Caco-2 (cell line): ENCODE results near the gene TMEM132D. TPM values are rescaled to one million over a fixed set of nuclear protein-coding genes. Genes with fewer than 3 reads are reported as not detected.

Experiments
- BruUV-seq: library from RNA; stranded (reverse); fragments of 400-500 nt; replicated peaks from 2 replicates; lab custom pipeline; 2021; lab: Mats Ljungman, UMichigan
- CTCF ChIA-PET: fragments of 300-600 bp; sonication (Branson Sonifier 250); formaldehyde crosslinking; loops from one replicate; lab custom pipeline; 2022; ENCODE audit warnings: antibody characterized with exemption; lab: Charles Lee
- POLR2A ChIA-PET: fragments of 300-600 bp; sonication (Branson Sonifier 250); formaldehyde crosslinking; loops from one replicate; lab custom pipeline; 2022; ENCODE audit warnings: antibody characterized with exemption; lab: Charles Lee
- DNase-seq, 2 experiments: peaks; one replicate each; pipeline versions ENCODE4 v3.0.0 to v3.0.0-alpha.2; 2020 to 2022
- H3K27me3 ChIP-seq: replicated peaks from 2 replicates; pipeline ENCODE4 v1.6.0; 2011; ENCODE audit warnings: low read length; ENCODE audit not compliant: control insufficient read depth, insufficient read depth
- H3K36me3 ChIP-seq: 2 replicates; pipeline ENCODE4 v1.5.1; 2011; ENCODE audit warnings: low read length; ENCODE audit not compliant: control insufficient read depth, insufficient read depth
- H3K4me1 ChIP-seq: fragments of 250-450 bp; sonication (Bioruptor Pico); 2 replicates; pipeline ENCODE4 v1.5.1; 2020; ENCODE audit warnings: mild to moderate bottlenecking
- H3K4me3 ChIP-seq: 2 replicates; pipeline ENCODE4 v1.5.1; 2011; ENCODE audit warnings: low read depth, mild to moderate bottlenecking, control low read depth, low read length
- H3K9me3 ChIP-seq: fragments of 250-450 bp; sonication (Bioruptor Pico); 2 replicates; pipeline ENCODE4 v1.5.1; 2020; ENCODE audit warnings: mild to moderate bottlenecking, moderate library complexity
- H3K27ac Mint-ChIP-seq: one replicate; pipeline ENCODE4 v1.8.0; 2022; ENCODE audit warnings: mixed read lengths; ENCODE audit not compliant: unreplicated experiment
- H3K27me3 Mint-ChIP-seq: one replicate; pipeline ENCODE4 v1.8.0; 2022; ENCODE audit warnings: mixed read lengths; ENCODE audit not compliant: insufficient read depth, unreplicated experiment
- H3K36me3 Mint-ChIP-seq: one replicate; pipeline ENCODE4 v1.8.0; 2022; ENCODE audit warnings: mild to moderate bottlenecking, mixed read lengths; ENCODE audit not compliant: insufficient read depth, unreplicated experiment
- H3K4me1 Mint-ChIP-seq: one replicate; pipeline ENCODE4 v1.8.0; 2022; ENCODE audit warnings: low read depth, mixed read lengths; ENCODE audit not compliant: unreplicated experiment
- H3K4me3 Mint-ChIP-seq: one replicate; pipeline ENCODE4 v1.8.0; 2022; ENCODE audit warnings: mild to moderate bottlenecking, moderate library complexity, mixed read lengths; ENCODE audit not compliant: unreplicated experiment
- H3K9me3 Mint-ChIP-seq: one replicate; pipeline ENCODE4 v1.8.0; 2022; ENCODE audit warnings: mixed read lengths; ENCODE audit not compliant: unreplicated experiment
- intact Hi-C: fragments of 100-400 bp; cut with micrococcal nuclease; formaldehyde crosslinking; loops from one replicate; pipeline ENCODE4 v1.10.0; 2022; ENCODE audit not compliant: unreplicated experiment
- total RNA-seq: library from RNA; stranded (reverse); gene quantifications from 2 replicates; pipeline ENCODE4 v1.2.3, GENCODE V29; 2022
- TF ChIP-seq, protein P1 (sequence below), 2 experiments: fragments of 200-600 bp in 1 of 2; IDR thresholded peaks; 1 replicate in 1 of 2; 2 replicates in 1 of 2; pipeline versions ENCODE4 v1.5.1 to v1.8.0; 2011 to 2022; ENCODE audit warnings: antibody characterized with exemption in 1 of 2, control low read depth in 1 of 2, inconsistent platforms in 1 of 2, low read depth in 1 of 2, low read length in 1 of 2, mild to moderate bottlenecking in 1 of 2, moderate library complexity in 1 of 2; ENCODE audit not compliant: insufficient read depth in 1 of 2, severe bottlenecking in 1 of 2, unreplicated experiment in 1 of 2

Gene TMEM132D
- total RNA-seq, 1 experiment from 2014 or later: not detected

DNA sequence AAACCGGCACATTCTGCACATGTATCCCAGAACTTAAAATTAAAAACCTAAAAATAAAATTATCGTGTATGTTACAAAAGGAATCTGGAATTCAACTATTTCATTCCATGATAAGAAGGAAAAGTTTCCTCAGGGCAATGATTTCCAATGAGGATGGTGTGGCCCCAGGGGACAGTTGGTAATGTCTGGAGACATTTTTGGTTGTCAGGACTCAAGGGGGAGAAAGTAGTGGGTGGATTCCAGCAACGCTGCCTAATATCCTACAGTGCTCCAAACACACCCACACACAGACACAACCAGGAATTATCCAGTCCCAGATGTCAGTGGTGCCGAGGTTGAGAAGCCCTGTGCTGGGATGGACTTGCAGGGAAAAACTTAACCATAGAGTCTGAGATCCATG, 228.3 kb downstream of the TMEM132D start:
- H3K4me3 ChIP-seq: no peak overlapping the region
- no peaks in the 10 kb centered on the region for H3K9me3 ChIP-seq
- H3K4me1 Mint-ChIP-seq: no peaks in the 10 kb centered on the region
- H3K9me3 Mint-ChIP-seq: peaks cover 27% of the 10 kb centered on the region
- BruUV-seq: no TSS peak
- no peaks in the 10 kb centered on the region for H3K4me1 ChIP-seq
- intact Hi-C loops: no loop called here
- H3K4me3 Mint-ChIP-seq: no peak overlapping the region
- no peak for DNase-seq
- H3K36me3 ChIP-seq: no peaks in the 10 kb centered on the region
- no peaks in the 10 kb centered on the region for H3K27me3 Mint-ChIP-seq
- no peaks in the 10 kb centered on the region for H3K27me3 ChIP-seq
- no peaks in the 10 kb centered on the region for H3K36me3 Mint-ChIP-seq
- no peak overlapping the region for H3K27ac Mint-ChIP-seq
- ChIA-PET CTCF (no interaction called here), POLR2A (no interaction called here)
- TF ChIP-seq, protein P1, sequence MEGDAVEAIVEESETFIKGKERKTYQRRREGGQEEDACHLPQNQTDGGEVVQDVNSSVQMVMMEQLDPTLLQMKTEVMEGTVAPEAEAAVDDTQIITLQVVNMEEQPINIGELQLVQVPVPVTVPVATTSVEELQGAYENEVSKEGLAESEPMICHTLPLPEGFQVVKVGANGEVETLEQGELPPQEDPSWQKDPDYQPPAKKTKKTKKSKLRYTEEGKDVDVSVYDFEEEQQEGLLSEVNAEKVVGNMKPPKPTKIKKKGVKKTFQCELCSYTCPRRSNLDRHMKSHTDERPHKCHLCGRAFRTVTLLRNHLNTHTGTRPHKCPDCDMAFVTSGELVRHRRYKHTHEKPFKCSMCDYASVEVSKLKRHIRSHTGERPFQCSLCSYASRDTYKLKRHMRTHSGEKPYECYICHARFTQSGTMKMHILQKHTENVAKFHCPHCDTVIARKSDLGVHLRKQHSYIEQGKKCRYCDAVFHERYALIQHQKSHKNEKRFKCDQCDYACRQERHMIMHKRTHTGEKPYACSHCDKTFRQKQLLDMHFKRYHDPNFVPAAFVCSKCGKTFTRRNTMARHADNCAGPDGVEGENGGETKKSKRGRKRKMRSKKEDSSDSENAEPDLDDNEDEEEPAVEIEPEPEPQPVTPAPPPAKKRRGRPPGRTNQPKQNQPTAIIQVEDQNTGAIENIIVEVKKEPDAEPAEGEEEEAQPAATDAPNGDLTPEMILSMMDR (IDR thresholded peaks at IDR 0.05; ENCODE audit: insufficient read depth in 1 of 2, low read depth in 1 of 2, low read length in 1 of 2, severe bottlenecking in 1 of 2, unreplicated experiment in 1 of 2): no peak

DNA sequence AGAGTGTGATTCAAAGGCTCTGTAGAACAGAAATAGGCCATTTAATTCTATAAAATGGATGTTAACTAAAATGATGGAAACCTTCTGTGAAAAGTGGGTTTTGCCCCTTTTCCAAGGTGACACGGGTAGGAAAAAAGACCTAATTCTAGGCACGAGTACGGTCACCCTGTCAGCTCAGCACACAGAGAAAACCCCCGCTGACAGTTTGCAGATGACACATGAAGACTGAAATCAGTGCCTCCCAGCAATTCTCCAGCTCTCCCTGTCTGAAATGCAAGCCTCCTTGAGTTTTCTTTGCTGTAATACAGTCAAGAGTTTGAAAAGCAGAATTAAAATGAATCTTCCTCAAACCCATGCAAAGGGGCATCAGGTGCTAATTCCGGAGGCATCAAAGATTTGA, 230.0 kb downstream of the TMEM132D start:
- Mint-ChIP-seq H3K27ac (no peak overlapping the region), H3K36me3 (no peaks in the 10 kb centered on the region), H3K9me3 (peaks cover 11% of the 10 kb centered on the region), H3K27me3 (no peaks in the 10 kb centered on the region), H3K4me1 (no peaks in the 10 kb centered on the region), H3K4me3 (no peak overlapping the region)
- H3K4me1 ChIP-seq: no peaks in the 10 kb centered on the region
- intact Hi-C loops: no loop called here
- no peaks in the 10 kb centered on the region for H3K36me3 ChIP-seq
- TF ChIP-seq, protein P1 (IDR thresholded peaks at IDR 0.05; ENCODE audit: insufficient read depth in 1 of 2, low read depth in 1 of 2, low read length in 1 of 2, severe bottlenecking in 1 of 2, unreplicated experiment in 1 of 2): no peak
- DNase-seq: no peak
- BruUV-seq: no TSS peak
- POLR2A ChIA-PET: no interaction called here
- no peaks in the 10 kb centered on the region for H3K9me3 ChIP-seq
- no peak overlapping the region for H3K4me3 ChIP-seq
- no peaks in the 10 kb centered on the region for H3K27me3 ChIP-seq
- CTCF ChIA-PET: no interaction called here

DNA sequence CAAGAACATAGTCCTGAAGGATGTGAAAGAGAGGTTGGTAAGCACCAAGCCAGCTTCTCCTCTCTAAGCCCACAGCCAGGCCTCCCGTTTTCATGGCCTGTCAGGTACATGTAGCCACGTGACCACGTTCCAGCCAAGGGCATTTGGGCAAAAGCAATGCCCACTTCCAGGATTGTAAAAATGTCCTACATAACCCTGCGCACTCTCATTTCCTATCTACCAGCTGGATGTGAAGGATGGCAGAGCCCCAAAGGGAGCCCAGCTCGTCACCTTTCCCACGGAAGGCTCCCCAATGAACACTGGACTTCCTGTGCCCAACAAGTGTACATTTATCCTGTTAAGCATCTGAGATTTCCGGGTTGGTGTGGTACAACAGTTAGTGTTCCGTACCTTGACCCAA, 231.7 kb downstream of the TMEM132D start:
- CTCF ChIA-PET: no interaction called here
- BruUV-seq: no TSS peak
- intact Hi-C loops: no loop called here
- Mint-ChIP-seq H3K36me3 (no peaks in the 10 kb centered on the region), H3K4me3 (no peak overlapping the region), H3K27ac (no peak overlapping the region), H3K27me3 (no peaks in the 10 kb centered on the region), H3K9me3 (peaks cover 9% of the 10 kb centered on the region), H3K4me1 (no peaks in the 10 kb centered on the region)
- Histone ChIP-seq H3K27me3 (no peaks in the 10 kb centered on the region), H3K9me3 (0 out of 2 replicates have a peak, but pooled peaks cover 4% of the 10 kb centered on the region), H3K4me3 (no peak overlapping the region), H3K36me3 (no peaks in the 10 kb centered on the region), H3K4me1 (no peaks in the 10 kb centered on the region)
- POLR2A ChIA-PET: no interaction called here
- TF ChIP-seq, protein P1 (IDR thresholded peaks at IDR 0.05; ENCODE audit: insufficient read depth in 1 of 2, low read depth in 1 of 2, low read length in 1 of 2, severe bottlenecking in 1 of 2, unreplicated experiment in 1 of 2): no peak
- no peak for DNase-seq
